ENCODE results near the gene CALML6.

DNA sequence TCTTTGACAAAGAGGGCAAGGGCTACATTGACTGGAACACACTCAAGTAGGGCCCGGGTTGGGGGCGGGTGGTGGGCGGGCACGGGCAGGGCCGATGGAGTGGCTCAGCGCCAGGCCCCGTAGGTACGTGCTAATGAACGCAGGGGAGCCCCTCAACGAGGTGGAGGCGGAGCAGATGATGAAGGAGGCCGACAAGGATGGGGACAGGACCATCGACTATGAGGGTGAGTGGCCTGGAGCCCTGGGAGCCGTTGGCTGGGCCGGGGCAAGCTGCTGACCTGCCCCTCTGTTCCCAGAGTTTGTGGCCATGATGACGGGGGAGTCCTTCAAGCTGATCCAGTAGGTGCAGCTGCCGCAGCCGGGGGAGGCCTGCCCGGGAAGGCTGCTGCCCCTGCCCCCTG is 1.8 kb downstream of the CALML6 start:
- TF ChIP-seq, protein P1, sequence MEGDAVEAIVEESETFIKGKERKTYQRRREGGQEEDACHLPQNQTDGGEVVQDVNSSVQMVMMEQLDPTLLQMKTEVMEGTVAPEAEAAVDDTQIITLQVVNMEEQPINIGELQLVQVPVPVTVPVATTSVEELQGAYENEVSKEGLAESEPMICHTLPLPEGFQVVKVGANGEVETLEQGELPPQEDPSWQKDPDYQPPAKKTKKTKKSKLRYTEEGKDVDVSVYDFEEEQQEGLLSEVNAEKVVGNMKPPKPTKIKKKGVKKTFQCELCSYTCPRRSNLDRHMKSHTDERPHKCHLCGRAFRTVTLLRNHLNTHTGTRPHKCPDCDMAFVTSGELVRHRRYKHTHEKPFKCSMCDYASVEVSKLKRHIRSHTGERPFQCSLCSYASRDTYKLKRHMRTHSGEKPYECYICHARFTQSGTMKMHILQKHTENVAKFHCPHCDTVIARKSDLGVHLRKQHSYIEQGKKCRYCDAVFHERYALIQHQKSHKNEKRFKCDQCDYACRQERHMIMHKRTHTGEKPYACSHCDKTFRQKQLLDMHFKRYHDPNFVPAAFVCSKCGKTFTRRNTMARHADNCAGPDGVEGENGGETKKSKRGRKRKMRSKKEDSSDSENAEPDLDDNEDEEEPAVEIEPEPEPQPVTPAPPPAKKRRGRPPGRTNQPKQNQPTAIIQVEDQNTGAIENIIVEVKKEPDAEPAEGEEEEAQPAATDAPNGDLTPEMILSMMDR (IDR thresholded peaks at IDR 0.05), result no peak
- no peak for TF ChIP-seq FOXP1 (CRISPR knock-in tag; IDR thresholded peaks at IDR 0.05; ENCODE audit: borderline replicate concordance)
